Memory B cell (primary cell): ENCODE data around the gene TSC22D1.

Source experiments
- ATAC-seq: fragments of 150-1000 bp; cut with Tn5 transposase; 2 replicates; pipeline ENCODE4 v1.10.0; 2021; ENCODE audit warnings: low read depth, mild to moderate bottlenecking, moderate library complexity
- DNase-seq, 2 donors: peaks; one replicate each; pipeline ENCODE4 v3.0.0; 2022; ENCODE audit warnings: low spot score in 2 of 2
- H3K27ac Mint-ChIP-seq: one replicate; pipeline ENCODE4 v1.8.0; 2022; ENCODE audit warnings: mild to moderate bottlenecking, moderate library complexity, mixed read lengths
- H3K27me3 Mint-ChIP-seq: one replicate; pipeline ENCODE4 v1.8.0; 2022; ENCODE audit warnings: mixed read lengths
- H3K36me3 Mint-ChIP-seq: one replicate; pipeline ENCODE4 v1.8.0; 2022; ENCODE audit warnings: mild to moderate bottlenecking, mixed read lengths
- H3K4me1 Mint-ChIP-seq: one replicate; pipeline ENCODE4 v1.8.0; 2022; ENCODE audit warnings: mixed read lengths
- H3K4me3 Mint-ChIP-seq: one replicate; pipeline ENCODE4 v1.8.0; 2022; ENCODE audit warnings: mild to moderate bottlenecking, moderate library complexity, mixed read lengths
- H3K9me3 Mint-ChIP-seq: one replicate; pipeline ENCODE4 v1.8.0; 2022; ENCODE audit warnings: mixed read lengths

Gene TSC22D1

GRCh38 chr13:44415815-44416214, 160.3 kb downstream of the TSC22D1 start:
- H3K27me3 Mint-ChIP-seq = peaks cover 8% of the 10 kb centered on the region
- no peak overlapping the region for H3K4me3 Mint-ChIP-seq
- peaks cover 9% of the 10 kb centered on the region for H3K4me1 Mint-ChIP-seq
- DNase-seq (no peak), ATAC-seq (no peak)
- H3K36me3 Mint-ChIP-seq = no peaks in the 10 kb centered on the region
- H3K27ac Mint-ChIP-seq = no peak overlapping the region
- H3K9me3 Mint-ChIP-seq = no peaks in the 10 kb centered on the region

DNA sequence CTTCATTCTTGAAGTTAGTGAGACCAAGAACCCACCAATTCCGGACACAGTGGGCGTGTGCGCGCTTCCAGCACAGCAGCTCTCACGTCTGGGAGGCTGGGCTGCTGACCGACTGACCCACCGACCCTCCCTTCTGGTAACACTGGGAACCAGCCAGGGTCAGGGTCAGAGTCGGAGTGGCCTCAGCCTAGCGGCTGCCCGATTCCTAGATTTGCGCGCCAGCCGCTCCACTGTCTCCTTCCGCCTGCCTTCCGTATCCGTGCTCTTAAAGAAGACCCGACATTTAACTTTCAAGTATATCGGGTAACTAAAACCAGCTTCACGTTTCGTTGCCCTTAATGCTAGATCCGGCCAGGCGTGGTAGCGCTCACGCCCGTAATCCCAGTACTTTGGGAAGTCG, 161.4 kb downstream of the TSC22D1 start:
- Mint-ChIP-seq H3K36me3 (no peaks in the 10 kb centered on the region), H3K27me3 (peaks cover 11% of the 10 kb centered on the region), H3K27ac (no peak overlapping the region), H3K4me1 (peaks cover 9% of the 10 kb centered on the region), H3K9me3 (no peaks in the 10 kb centered on the region), H3K4me3 (no peak overlapping the region)
- no peak for ATAC-seq
- no peak for DNase-seq

- Mint-ChIP-seq H3K36me3 (no peaks in the 10 kb centered on the region), H3K9me3 (no peaks in the 10 kb centered on the region), H3K4me1 (peaks cover 8% of the 10 kb centered on the region), H3K4me3 (no peak overlapping the region), H3K27me3 (peaks cover 13% of the 10 kb centered on the region), H3K27ac (no peak overlapping the region)
- no peak for ATAC-seq
- no peak for DNase-seq
Observed at GRCh38 chr13:44413095-44413494, 163.0 kb downstream of the TSC22D1 start.

GRCh38 chr13:44412346-44412935, 163.7 kb downstream of the TSC22D1 start:
- Mint-ChIP-seq H3K36me3 (no peaks in the 10 kb centered on the region), H3K4me3 (no peak overlapping the region), H3K27ac (no peak overlapping the region), H3K27me3 (peaks cover 13% of the 10 kb centered on the region), H3K9me3 (no peaks in the 10 kb centered on the region), H3K4me1 (peaks cover 4% of the 10 kb centered on the region)
- DNase-seq = no peak
- ATAC-seq = no peak

- ATAC-seq = no peak
- Mint-ChIP-seq H3K36me3 (no peaks in the 10 kb centered on the region), H3K4me3 (no peak overlapping the region), H3K4me1 (peaks cover 4% of the 10 kb centered on the region), H3K27me3 (peaks cover 15% of the 10 kb centered on the region), H3K9me3 (no peaks in the 10 kb centered on the region), H3K27ac (no peak overlapping the region)
- DNase-seq = no peak
Observed at GRCh38 chr13:44411841-44412240, 164.3 kb downstream of the TSC22D1 start.

DNA sequence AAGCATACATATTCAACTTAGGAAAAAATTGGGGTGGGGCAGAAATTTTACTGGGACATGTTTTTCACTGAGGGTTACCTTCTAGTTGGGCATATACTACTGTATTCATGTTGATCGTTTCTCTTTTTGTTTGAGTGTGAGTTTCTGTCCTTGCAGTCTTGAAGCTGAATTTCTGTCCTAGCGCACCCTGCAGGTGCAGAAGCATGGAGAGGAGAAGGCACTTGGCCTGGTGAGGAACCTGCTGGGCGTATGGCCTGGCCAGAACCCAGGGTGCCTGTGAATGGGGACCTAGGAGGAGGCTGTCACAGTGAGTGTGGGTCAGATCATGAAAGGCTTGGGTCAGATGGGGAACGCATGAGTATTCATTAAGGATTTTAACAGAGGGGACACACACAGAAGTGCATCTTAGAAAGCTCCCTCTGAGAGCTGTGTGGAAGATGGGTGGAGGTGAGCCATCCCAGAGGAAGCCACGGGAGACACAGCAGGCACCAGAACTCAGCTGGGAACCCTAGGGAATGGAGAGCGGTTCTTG, 165.7 kb downstream of the TSC22D1 start:
- ATAC-seq (no peak), DNase-seq (no peak)
- no peak overlapping the region for H3K4me3 Mint-ChIP-seq
- no peaks in the 10 kb centered on the region for H3K4me1 Mint-ChIP-seq
- peaks cover 18% of the 10 kb centered on the region for H3K27me3 Mint-ChIP-seq
- no peaks in the 10 kb centered on the region for H3K36me3 Mint-ChIP-seq
- no peak overlapping the region for H3K27ac Mint-ChIP-seq
- H3K9me3 Mint-ChIP-seq = no peaks in the 10 kb centered on the region

DNA sequence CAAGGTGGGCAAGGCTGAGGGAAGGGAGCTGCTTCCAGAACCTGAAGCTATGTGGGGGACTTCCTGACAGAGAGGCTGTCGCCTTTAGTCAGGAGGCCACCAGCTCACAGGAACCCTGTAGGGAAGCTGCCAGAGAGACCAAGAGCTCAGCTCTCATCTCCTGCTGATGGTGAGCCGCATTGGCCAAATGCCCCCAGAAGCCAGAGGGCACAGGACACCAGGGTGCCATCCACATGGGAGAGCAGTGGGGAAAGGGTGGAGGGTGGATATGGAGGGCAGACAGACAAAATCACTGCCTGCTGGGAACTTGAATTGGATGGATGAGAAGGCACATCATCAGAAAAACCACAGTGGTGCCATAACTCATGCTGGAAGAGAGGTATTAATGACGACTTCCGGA, 166.5 kb downstream of the TSC22D1 start:
- no peaks in the 10 kb centered on the region for H3K9me3 Mint-ChIP-seq
- no peak overlapping the region for H3K27ac Mint-ChIP-seq
- H3K36me3 Mint-ChIP-seq = no peaks in the 10 kb centered on the region
- no peaks in the 10 kb centered on the region for H3K4me1 Mint-ChIP-seq
- ATAC-seq (no peak), DNase-seq (no peak)
- H3K4me3 Mint-ChIP-seq = no peak overlapping the region
- H3K27me3 Mint-ChIP-seq = peaks cover 18% of the 10 kb centered on the region

- Mint-ChIP-seq H3K4me1 (no peaks in the 10 kb centered on the region), H3K27ac (no peak overlapping the region), H3K4me3 (no peak overlapping the region), H3K27me3 (peaks cover 18% of the 10 kb centered on the region), H3K36me3 (no peaks in the 10 kb centered on the region), H3K9me3 (no peaks in the 10 kb centered on the region)
- ATAC-seq (no peak), DNase-seq (no peak)
Observed at GRCh38 chr13:44407891-44408290, 168.2 kb downstream of the TSC22D1 start.

- Mint-ChIP-seq H3K27ac (no peak overlapping the region), H3K4me3 (no peak overlapping the region), H3K9me3 (no peaks in the 10 kb centered on the region), H3K36me3 (no peaks in the 10 kb centered on the region), H3K27me3 (peaks cover 18% of the 10 kb centered on the region), H3K4me1 (no peaks in the 10 kb centered on the region)
- ATAC-seq (no peak), DNase-seq (no peak)
Observed at GRCh38 chr13:44407379-44407778, 168.8 kb downstream of the TSC22D1 start.

DNA sequence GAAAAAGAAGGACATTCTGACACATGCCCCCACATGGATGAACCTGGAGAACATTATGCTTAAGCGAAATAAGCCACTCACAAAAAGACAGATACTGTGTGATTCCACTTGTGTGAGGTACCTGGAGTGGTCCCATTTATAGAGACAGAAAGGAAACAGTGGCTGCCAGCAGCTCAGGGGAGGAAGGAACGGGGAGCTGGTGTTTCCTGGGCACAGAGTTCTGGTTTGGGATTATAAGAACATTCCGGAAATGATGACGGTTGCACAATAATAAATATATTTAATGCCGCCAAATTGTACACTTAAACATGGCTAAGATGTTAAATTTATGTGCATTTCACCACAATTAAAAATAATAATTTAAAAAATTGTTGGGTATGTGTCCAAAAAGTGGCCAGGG, 169.5 kb downstream of the TSC22D1 start:
- ATAC-seq (no peak), DNase-seq (no peak)
- no peak overlapping the region for H3K4me3 Mint-ChIP-seq
- H3K27ac Mint-ChIP-seq = no peak overlapping the region
- H3K36me3 Mint-ChIP-seq = no peaks in the 10 kb centered on the region
- H3K27me3 Mint-ChIP-seq = peaks cover 18% of the 10 kb centered on the region
- H3K4me1 Mint-ChIP-seq = no peaks in the 10 kb centered on the region
- no peaks in the 10 kb centered on the region for H3K9me3 Mint-ChIP-seq

DNA sequence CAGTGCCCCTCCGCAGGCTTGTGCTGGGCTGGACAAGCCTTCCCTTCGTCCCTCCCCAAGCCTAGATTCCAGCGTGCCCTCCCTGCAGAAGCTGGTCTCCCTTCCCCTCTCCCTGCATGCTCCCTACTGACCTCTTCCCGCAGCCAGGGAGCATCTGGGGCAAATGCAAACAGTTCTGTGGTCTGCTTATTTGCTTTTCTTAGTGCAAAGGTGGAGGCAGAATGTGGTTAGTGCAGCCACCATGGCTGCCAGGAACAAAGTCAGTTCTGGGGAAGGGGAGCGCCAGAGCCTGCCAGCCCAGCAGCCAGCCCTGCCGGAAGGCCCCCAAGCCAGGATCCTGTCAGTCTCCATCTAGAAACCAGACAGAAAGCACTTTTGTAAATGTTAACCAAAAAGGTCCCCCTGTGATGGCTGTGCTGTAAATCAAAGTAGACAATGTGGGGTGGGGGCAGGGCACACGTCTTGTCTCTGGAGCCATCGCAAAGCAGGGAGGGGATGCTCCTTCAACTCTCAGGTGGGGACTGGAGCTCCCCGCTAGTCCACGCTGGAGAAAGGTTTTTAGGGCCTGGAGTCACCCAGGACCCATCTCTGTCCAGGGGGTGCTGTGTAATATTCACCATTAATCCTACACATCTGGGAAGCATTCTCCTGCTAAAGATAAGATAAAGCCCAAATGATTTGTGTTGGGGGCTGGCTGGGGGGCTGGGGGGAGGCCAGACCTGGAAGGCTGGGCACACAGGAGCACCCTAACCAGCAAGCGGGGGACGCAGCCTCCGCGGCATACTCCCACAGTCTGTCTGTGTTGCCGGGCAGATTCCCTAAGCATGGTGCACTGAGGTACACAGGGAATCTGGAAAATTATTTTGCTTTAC, 171.6 kb downstream of the TSC22D1 start:
- DNase-seq (no peak), ATAC-seq (no peak)
- Mint-ChIP-seq H3K9me3 (no peaks in the 10 kb centered on the region), H3K4me3 (no peak overlapping the region), H3K27ac (no peak overlapping the region), H3K27me3 (peaks cover 13% of the 10 kb centered on the region), H3K36me3 (no peaks in the 10 kb centered on the region), H3K4me1 (no peaks in the 10 kb centered on the region)

DNA sequence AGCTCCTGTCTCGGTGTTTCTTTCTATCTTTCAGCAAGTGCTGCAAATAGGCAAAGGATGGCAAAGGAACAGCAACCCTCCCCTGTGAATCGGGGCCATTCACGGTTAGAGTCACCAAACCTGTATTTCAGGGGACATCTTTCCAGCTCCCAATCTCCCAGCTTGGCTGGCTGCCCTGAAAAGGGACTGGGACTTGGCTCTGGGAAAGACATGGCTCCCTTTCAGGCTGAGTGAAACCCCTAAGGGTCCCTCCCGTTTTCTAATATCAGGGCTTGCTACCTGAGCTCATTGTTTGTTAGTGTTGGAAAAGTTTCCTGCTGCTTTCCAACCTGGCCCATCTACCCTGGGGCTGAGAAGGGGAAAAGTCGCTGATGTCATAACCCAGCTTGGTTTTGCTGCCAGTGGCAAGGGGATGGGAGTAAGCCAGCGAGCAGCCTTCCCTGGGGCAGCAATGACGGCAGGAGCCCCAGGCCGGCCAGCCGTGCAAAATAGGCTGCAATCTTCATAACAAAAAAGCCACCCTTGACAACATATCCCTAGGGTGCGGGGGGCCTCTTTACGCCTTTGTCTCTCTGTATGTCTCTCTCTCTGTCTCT, 172.6 kb downstream of the TSC22D1 start:
- no peak for DNase-seq
- Mint-ChIP-seq H3K4me3 (no peak overlapping the region), H3K27ac (no peak overlapping the region), H3K4me1 (no peaks in the 10 kb centered on the region), H3K27me3 (peaks cover 19% of the 10 kb centered on the region), H3K36me3 (no peaks in the 10 kb centered on the region), H3K9me3 (no peaks in the 10 kb centered on the region)
- no peak for ATAC-seq

DNA sequence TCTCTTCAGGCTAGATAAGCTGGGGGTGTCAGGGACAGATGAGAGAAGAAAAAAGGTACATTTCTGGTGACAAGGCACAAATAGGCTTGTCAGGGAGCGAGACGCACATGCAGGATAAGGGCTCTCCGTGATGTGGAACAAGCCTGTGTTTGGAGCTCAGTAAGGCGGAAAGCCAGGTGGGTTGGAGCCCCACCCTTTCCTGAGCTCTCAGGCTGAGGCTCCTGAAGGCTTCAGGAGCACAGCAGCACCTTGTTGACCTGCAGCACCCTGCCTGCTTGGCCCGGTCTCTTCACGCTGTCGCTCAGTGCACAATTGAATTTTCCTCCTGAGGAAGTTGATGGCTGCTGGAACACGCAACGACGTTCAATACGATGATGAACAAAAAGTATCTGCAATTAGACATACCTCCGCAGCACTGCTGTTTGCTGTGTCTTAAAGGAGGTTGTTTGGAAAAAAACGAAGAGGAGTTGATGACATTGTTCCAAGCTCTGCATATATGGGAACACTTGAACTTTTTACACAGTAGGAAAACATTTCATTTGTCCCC, 173.2 kb downstream of the TSC22D1 start:
- Mint-ChIP-seq H3K4me3 (no peak overlapping the region), H3K9me3 (no peaks in the 10 kb centered on the region), H3K27me3 (peaks cover 19% of the 10 kb centered on the region), H3K4me1 (no peaks in the 10 kb centered on the region), H3K36me3 (no peaks in the 10 kb centered on the region), H3K27ac (no peak overlapping the region)
- ATAC-seq (no peak), DNase-seq (no peak)

DNA sequence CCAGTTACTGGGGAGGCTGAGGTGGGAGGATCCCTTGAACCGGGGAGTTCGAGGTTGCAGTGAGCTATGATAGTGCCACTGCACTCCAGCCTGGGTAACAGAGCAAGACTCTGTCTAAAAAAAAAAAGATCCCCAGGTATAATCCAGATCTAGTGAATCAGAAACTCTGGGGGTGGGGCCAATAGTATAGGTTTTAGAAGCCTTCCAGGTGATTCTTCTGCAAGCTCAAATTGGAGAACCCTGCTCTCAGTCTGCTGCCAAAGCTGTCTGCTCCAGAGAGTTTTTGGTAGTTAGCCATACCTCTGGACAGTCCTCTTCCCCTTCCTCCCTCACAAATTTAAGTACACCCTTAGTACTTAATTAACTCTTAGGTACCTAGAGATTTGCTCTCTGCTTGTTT, 174.6 kb downstream of the TSC22D1 start:
- H3K27me3 Mint-ChIP-seq = peaks cover 17% of the 10 kb centered on the region
- H3K27ac Mint-ChIP-seq = no peak overlapping the region
- no peak overlapping the region for H3K4me3 Mint-ChIP-seq
- DNase-seq = no peak
- H3K36me3 Mint-ChIP-seq = no peaks in the 10 kb centered on the region
- H3K9me3 Mint-ChIP-seq = no peaks in the 10 kb centered on the region
- H3K4me1 Mint-ChIP-seq = no peaks in the 10 kb centered on the region
- no peak for ATAC-seq
